Right lobe of liver (tissue), 4 donors: ENCODE results near the gene UBAP1.

Experiments used
- CTCF ChIP-seq, 4 donors: fragments of 200-600 bp in 3 of 4; fragments of 450-650 bp in 1 of 4; IDR thresholded peaks; one replicate each; pipeline versions ENCODE4 v1.5.1 to v1.8.0; 2016 to 2022; ENCODE audit warnings: antibody characterized with exemption in 4 of 4, mild to moderate bottlenecking in 2 of 4
- POLR2A ChIP-seq: fragments of 450-650 bp; IDR thresholded peaks from one replicate; pipeline ENCODE4 v1.6.1; 2017; ENCODE audit warnings: antibody characterized with exemption, mild to moderate bottlenecking
- donor health status: DM: no; HTN: no; CAD: no.
- donor health status: DM: no; HTN: no; CAD: no.
- donor health status: DM: no; HTN: yes; CAD: no.

- no peak for TF ChIP-seq CTCF (IDR thresholded peaks at IDR 0.05)
- TF ChIP-seq POLR2A: no peak
Observed at GRCh38 chr9:34131571-34131970, 47.3 kb upstream of the UBAP1 start.
